Karpas-422 (cell line): ENCODE data around the gene UBR3. TPM values are rescaled to one million over a fixed set of nuclear protein-coding genes. Genes with fewer than 3 reads are reported as not detected.
A peak's percentile ranks its signal among the peaks of the same experiment; 100 is the strongest.
"Not testable (repeated sequence)": the region's sequence is repeated elsewhere in the genome, so short reads cannot be mapped to it uniquely, and the experiment has no call there.

Source experiments
- DNase-seq: peaks from one replicate; pipeline ENCODE4 v3.0.0-alpha.2; 2015
- H2AFZ ChIP-seq: fragments of 200-600 bp; sonication (generic); 2 replicates; pipeline ENCODE4 v1.6.1; 2014; ENCODE audit warnings: antibody characterized with exemption, low read length, mixed read lengths
- H3K27ac ChIP-seq: fragments of 200-600 bp; sonication (generic); 2 replicates; pipeline ENCODE4 v1.5.1; 2014; ENCODE audit warnings: mild to moderate bottlenecking, low read length, moderate library complexity
- H3K27me3 ChIP-seq: fragments of 200-600 bp; sonication (generic); 2 replicates; pipeline ENCODE4 v1.6.1; 2014; ENCODE audit warnings: low read length, mixed read lengths
- H3K36me3 ChIP-seq: fragments of 200-600 bp; sonication (generic); 2 replicates; pipeline ENCODE4 v1.6.1; 2014; ENCODE audit warnings: low read length, mixed read lengths; ENCODE audit not compliant: insufficient read depth
- H3K4me1 ChIP-seq: fragments of 200-600 bp; sonication (generic); 2 replicates; pipeline ENCODE4 v1.6.1; 2014; ENCODE audit warnings: mild to moderate bottlenecking, low read length, mixed read lengths
- H3K4me2 ChIP-seq: fragments of 200-600 bp; sonication (generic); 2 replicates; pipeline ENCODE4 v1.6.1; 2014; ENCODE audit warnings: low read length, low read depth, mild to moderate bottlenecking; ENCODE audit not compliant: poor library complexity, severe bottlenecking
- H3K4me3 ChIP-seq: fragments of 200-600 bp; sonication (generic); 2 replicates; pipeline ENCODE4 v1.5.1; 2014; ENCODE audit warnings: mild to moderate bottlenecking, antibody characterized with exemption, low read length, mixed read lengths
- H3K79me2 ChIP-seq: fragments of 200-600 bp; sonication (generic); 2 replicates; pipeline ENCODE4 v1.6.1; 2014; ENCODE audit warnings: mild to moderate bottlenecking, low read length, mixed read lengths
- H3K9ac ChIP-seq: fragments of 200-600 bp; sonication (generic); 2 replicates; pipeline ENCODE4 v1.6.0; 2014; ENCODE audit warnings: low read length
- H3K9me2 ChIP-seq: fragments of 200-600 bp; sonication (generic), shearing (Covaris generic); replicated peaks from 2 replicates; pipeline ENCODE4 v1.6.0; 2014; ENCODE audit warnings: mild to moderate bottlenecking, low read length, moderate library complexity; ENCODE audit not compliant: insufficient read depth
- H3K9me3 ChIP-seq: fragments of 300-700, 200-600 bp; sonication (generic); 2 replicates; pipeline ENCODE4 v1.6.1; 2014; ENCODE audit warnings: low read length, mixed read lengths
- H4K20me1 ChIP-seq: fragments of 200-600 bp; sonication (generic); 2 replicates; pipeline ENCODE4 v1.6.1; 2014; ENCODE audit warnings: mild to moderate bottlenecking, antibody characterized with exemption, low read length, low read depth; ENCODE audit not compliant: insufficient read depth
- total RNA-seq: library from RNA; depleted of rRNA; stranded (reverse); fragments of >200 nt; shearing (Covaris generic); gene quantifications from 2 replicates; pipeline ENCODE4 v1.2.3, GENCODE V29; 2014; ENCODE audit warnings: low replicate concordance

UBR3 gene
- total RNA-seq, 1 experiment from 2014 or later: 50.8 TPM

DNA sequence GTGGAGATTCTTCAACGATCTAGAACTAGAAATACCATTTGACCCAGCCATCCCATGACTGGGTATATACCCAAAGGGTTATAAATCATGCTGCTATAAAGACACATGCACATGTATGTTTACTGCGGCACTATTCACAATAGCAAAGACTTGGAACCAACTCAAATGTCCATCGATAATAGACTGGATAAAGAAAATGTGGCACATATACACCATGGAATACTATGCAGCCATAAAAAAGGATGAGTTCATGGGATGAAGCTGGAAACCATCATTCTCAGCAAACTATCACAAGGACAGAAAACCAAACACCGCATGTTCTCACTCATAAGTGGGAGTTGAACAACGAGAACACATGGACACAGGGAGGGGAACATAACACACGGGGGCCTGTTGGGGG, 9.9 kb upstream of the UBR3 start:
- not testable (repeated sequence) for H3K4me1 ChIP-seq, H2AFZ ChIP-seq, H3K9me2 ChIP-seq, H3K9ac ChIP-seq, H3K9me3 ChIP-seq, H3K27me3 ChIP-seq, H4K20me1 ChIP-seq, H3K27ac ChIP-seq, H3K4me2 ChIP-seq, H3K4me3 ChIP-seq, DNase-seq
- Histone ChIP-seq H3K79me2 (peaks cover 55% of the 10 kb centered on the region), H3K36me3 (peaks cover 67% of the 10 kb centered on the region)

DNA sequence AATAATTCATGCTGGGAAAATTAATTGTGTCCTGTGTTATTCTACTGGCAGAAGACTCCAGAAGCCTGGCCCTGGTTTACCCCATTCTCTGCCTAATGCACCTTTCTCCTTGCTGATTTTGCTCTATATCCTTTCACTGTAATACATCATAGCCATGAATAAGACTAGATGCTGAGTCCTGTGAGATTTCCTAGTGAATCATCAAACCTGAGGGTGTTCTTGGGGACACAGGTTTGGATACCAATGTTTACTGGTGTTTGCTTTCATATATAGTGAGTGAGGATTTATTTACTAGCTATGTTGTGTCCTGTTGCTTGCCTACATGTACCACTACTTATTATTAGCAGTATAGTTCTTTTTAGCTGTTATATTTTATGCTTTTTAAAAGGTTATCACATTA, 9.0 kb upstream of the UBR3 start:
- Histone ChIP-seq H3K27ac (no peak overlapping the region), H3K9me3 (no peaks in the 10 kb centered on the region), H2AFZ (no peak overlapping the region), H3K9me2 (no peaks in the 10 kb centered on the region), H3K4me2 (no peak overlapping the region), H3K4me3 (no peak overlapping the region), H3K9ac (no peak overlapping the region), H3K36me3 (peaks cover 69% of the 10 kb centered on the region), H3K79me2 (peaks cover 61% of the 10 kb centered on the region), H4K20me1 (no peaks in the 10 kb centered on the region), H3K4me1 (peaks cover 12% of the 10 kb centered on the region), H3K27me3 (no peaks in the 10 kb centered on the region)
- no peak for DNase-seq

DNA sequence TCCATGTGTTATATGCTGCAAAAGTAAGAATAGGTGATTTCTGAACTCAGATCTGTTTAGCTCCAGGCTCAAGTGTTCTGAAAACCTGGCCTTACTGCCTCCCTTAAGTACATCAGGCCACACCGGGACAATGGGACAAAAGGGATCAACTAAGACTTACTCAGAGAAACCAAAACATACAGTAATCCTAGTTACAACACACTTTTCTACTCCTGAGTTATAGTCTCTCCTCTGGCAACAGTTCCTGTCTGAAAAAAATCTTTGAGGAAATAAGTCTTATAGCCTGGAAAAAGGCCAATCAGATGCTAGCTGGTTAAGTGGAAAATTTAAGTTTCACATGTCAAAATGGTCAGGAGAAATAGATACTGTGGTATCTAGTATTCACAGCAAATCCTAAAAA, 8.1 kb upstream of the UBR3 start:
- Histone ChIP-seq H3K9ac (no peak overlapping the region), H3K36me3 (peaks cover 65% of the 10 kb centered on the region)

GRCh38 chr2:169820101-169820500, 7.2 kb upstream of the UBR3 start:
- H3K4me3 ChIP-seq, H3K9me3 ChIP-seq, H4K20me1 ChIP-seq, DNase-seq, H3K9me2 ChIP-seq, H3K27me3 ChIP-seq, H3K4me2 ChIP-seq, H3K9ac ChIP-seq, H2AFZ ChIP-seq, H3K27ac ChIP-seq: not testable (repeated sequence)
- Histone ChIP-seq H3K4me1 (peaks cover 21% of the 10 kb centered on the region), H3K79me2 (peaks cover 67% of the 10 kb centered on the region), H3K36me3 (peaks cover 61% of the 10 kb centered on the region)

More for the DNA sequence above, 8.1 kb upstream of the UBR3 start:
- Histone ChIP-seq H4K20me1 (no peaks in the 10 kb centered on the region; the same call in 1 of the 2 replicates), H3K79me2 (peaks cover 65% of the 10 kb centered on the region), H3K27me3 (no peaks in the 10 kb centered on the region), H3K27ac (no peak overlapping the region), H3K4me3 (no peak overlapping the region), H2AFZ (no peak overlapping the region), H3K4me2 (no peak overlapping the region), H3K9me3 (no peaks in the 10 kb centered on the region), H3K9me2 (no peaks in the 10 kb centered on the region), H3K4me1 (peaks cover 18% of the 10 kb centered on the region)
- no peak for DNase-seq

DNA sequence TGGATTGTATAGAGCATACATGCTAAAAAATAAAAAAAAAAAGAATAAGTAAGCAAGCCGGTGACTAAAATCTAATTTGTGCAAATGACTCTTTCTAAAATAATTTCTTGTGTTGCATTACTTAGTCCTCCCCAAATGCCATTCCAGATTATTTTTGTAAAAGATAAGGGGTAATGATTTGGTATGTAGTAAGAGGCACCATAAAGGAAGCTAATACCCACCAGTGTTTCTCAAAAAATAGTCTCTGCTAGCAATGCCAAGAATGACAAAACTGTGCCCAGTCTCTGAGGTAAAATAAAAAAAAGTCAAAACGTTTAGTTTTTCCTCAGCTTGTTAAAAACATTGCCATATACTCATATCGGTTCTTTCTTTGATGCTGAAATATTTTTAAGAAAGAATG, 5.2 kb upstream of the UBR3 start:
- H4K20me1 ChIP-seq: no peaks in the 10 kb centered on the region; the same call in 1 of the 2 replicates
- no peaks in the 10 kb centered on the region for H3K27me3 ChIP-seq
- peaks cover 25% of the 10 kb centered on the region for H3K4me1 ChIP-seq
- no peak overlapping the region for H3K4me3 ChIP-seq
- peaks cover 56% of the 10 kb centered on the region for H3K79me2 ChIP-seq
- no peak overlapping the region for H3K27ac ChIP-seq
- no peak for DNase-seq
- H3K36me3 ChIP-seq: peaks cover 45% of the 10 kb centered on the region
- H2AFZ ChIP-seq: no peak overlapping the region
- H3K9me3 ChIP-seq: no peaks in the 10 kb centered on the region
- H3K9ac ChIP-seq: no peak overlapping the region
- H3K9me2 ChIP-seq: no peaks in the 10 kb centered on the region
- H3K4me2 ChIP-seq: peak overlapping the region; percentile 85

DNA sequence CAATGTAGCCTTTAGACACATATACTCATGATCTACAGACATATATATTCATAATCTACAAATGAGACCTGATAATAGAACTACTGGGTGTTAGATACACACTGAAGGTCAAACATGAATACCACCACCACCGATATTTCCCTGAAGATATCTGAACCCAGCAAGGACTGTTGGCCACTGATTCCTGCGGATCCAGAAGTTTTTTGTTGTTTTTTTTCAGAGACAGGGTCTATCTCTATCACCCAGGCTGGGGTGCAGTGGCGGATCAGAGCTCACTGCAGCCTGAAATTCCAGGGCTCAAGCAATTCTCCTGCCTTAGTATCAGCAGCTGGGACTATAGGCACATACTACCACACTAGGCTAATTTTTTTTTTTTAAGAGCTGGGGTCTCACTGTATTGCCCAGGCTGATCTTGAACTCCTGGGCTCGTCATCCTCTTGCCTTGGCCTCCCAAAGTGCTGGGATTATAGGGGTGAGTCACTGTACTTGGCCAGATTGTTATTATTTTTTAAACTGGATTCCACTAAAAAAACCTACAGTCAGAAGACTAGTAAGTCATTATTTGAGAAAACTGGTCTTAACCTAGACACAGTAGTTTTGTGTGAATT, 4.4 kb upstream of the UBR3 start:
- H3K79me2 ChIP-seq: peaks cover 56% of the 10 kb centered on the region

DNA sequence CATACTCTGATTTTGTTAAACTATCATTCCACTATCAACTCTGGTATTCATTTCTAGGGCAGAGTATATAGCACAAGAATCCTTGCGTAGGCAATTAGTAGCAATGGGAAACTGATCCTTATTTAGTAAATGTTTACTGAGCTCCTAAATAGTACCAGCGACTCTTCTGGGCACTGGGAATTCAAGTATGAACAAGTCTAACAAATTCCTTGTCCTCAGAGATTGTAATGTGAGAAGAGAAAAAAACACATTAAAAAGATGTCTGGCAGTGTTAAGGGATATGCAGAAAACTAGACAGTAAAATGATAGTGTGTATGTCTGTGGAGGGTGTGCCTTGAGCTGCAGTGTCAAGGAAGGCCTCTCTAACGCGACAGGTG, 3.3 kb upstream of the UBR3 start:
- peak overlapping the region; percentile 77 for H3K4me3 ChIP-seq
- H3K27ac ChIP-seq: peak overlapping the region; percentile 12; the same call in 1 of the 2 replicates
- H4K20me1 ChIP-seq: peaks cover 12% of the 10 kb centered on the region; the same call in 1 of the 2 replicates
- H3K4me1 ChIP-seq: peaks cover 31% of the 10 kb centered on the region
- H3K27me3 ChIP-seq: no peaks in the 10 kb centered on the region
- H3K36me3 ChIP-seq: peaks cover 30% of the 10 kb centered on the region; the same call in 1 of the 2 replicates
- no peaks in the 10 kb centered on the region for H3K9me2 ChIP-seq
- H3K9me3 ChIP-seq: no peaks in the 10 kb centered on the region
- peaks cover 62% of the 10 kb centered on the region for H3K79me2 ChIP-seq
- peak overlapping the region; percentile 77 for H3K9ac ChIP-seq
- peak overlapping the region; percentile 85 for H3K4me2 ChIP-seq
- no peak overlapping the region for H2AFZ ChIP-seq
- DNase-seq: no peak

More for the DNA sequence above, 4.4 kb upstream of the UBR3 start:
- Histone ChIP-seq H4K20me1 (peaks cover 1% of the 10 kb centered on the region; the same call in 1 of the 2 replicates), H3K36me3 (peaks cover 38% of the 10 kb centered on the region), H3K9me3 (no peaks in the 10 kb centered on the region), H2AFZ (no peak overlapping the region), H3K27me3 (no peaks in the 10 kb centered on the region), H3K4me2 (peak overlapping the region; percentile 85), H3K4me1 (peaks cover 26% of the 10 kb centered on the region), H3K27ac (no peak overlapping the region), H3K9ac (peak overlapping the region; percentile 77), H3K4me3 (peak overlapping the region; percentile 77; the same call in 1 of the 2 replicates), H3K9me2 (no peaks in the 10 kb centered on the region)
- no peak for DNase-seq

DNA sequence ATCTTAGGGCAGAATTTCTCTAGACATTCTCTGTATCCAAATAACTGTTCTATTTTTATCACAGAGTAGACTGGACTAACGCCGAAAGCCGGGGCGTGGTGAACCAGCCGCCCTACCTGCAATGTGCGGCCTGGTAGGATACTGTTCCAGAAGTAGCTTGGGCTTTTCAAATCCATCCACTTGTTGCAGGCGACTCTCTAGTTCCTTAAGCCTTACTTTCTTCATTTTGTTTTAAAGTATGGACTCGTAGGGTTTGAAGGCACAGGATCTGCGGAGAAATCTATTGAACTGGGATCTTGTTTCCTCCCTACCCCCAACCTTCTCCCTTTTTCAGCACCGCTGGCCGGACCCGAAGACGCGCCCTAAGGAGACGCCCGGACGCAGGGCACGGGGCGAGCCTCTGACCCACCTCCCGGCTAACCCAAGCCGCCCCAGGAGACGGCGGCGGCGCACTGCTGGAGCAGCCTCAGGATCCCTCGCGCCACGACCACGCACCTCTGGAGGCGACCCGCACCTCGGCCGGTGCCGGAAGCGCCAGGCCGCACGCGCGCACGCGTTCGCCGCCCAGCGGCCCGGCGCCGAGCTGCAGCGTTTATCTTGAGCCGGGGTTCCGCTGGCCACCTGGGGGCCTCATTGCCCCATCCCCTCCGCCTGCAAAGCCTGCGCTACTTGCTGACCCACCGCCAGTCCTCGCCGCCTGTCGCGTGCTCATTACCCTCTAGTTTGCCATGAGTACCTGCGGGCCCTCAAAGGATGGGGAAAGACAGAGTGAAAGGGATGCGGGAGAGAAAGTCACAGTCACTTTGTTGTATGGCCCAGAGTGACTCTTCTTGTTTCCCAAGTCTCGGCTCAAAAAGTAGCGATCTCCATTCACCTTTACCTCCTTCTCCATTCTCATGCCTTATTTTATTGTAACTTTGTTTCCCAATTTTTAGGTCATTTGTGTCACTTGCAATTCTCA, 2.6 kb upstream of the UBR3 start, which contains the start of gene METTL5:
Gene METTL5 (minus strand): TSS at position 533 of the 961 bp plus-strand sequence. CDS start 308 bp downstream, at position 225.
- Histone ChIP-seq H3K4me3 (peak within 1 kb of the TSS; percentile 77), H3K27me3 (no peaks in the 10 kb centered on the region), H3K36me3 (peaks cover 30% of the 10 kb centered on the region; the same call in 1 of the 2 replicates), H3K27ac (peak within 1 kb of the TSS; percentile 12; the same call in 1 of the 2 replicates), H2AFZ (peak within 1 kb of the TSS; percentile 94), H4K20me1 (peaks cover 14% of the 10 kb centered on the region; the same call in 1 of the 2 replicates), H3K79me2 (peaks cover 64% of the 10 kb centered on the region), H3K9ac (peak within 1 kb of the TSS; percentile 77), H3K9me2 (no peaks in the 10 kb centered on the region), H3K4me2 (peak within 1 kb of the TSS; percentile 85), H3K4me1 (peaks cover 34% of the 10 kb centered on the region), H3K9me3 (no peaks in the 10 kb centered on the region)
- peak; percentile 94 for DNase-seq
